GM21447 (cell line): ENCODE data around the gene HES3.

Experiments used
- ATAC-seq: cut with Tn5 transposase; IDR thresholded peaks from one replicate; pipeline ENCODE4 v1.9.1; 2021; ENCODE audit not compliant: unreplicated experiment

Gene HES3

GRCh38 chr1:6243993-6244392, at the start of gene HES3:
Gene HES3, plus strand, starts transcription at chr1:6244179. Its CDS starts 187 bp downstream, at chr1:6244366.
- no peak for ATAC-seq

- ATAC-seq = no peak
Observed at GRCh38 chr1:6197746-6198427, 46.1 kb upstream of the HES3 start.

GRCh38 chr1:6198646-6199297, 45.2 kb upstream of the HES3 start:
- ATAC-seq = peak; percentile 19

GRCh38 chr1:6199298-6200187, 44.4 kb upstream of the HES3 start, which contains the start of gene RPL22:
Gene RPL22, minus strand, starts transcription at chr1:6199595. Its CDS starts 22 bp downstream, at chr1:6199573.
- ATAC-seq = peak; percentile 97

GRCh38 chr1:6200188-6200809, 43.7 kb upstream of the HES3 start:
- ATAC-seq = no peak

GRCh38 chr1:6202256-6202655, 41.7 kb upstream of the HES3 start:
- no peak for ATAC-seq

GRCh38 chr1:6205849-6206519, 38.0 kb upstream of the HES3 start, which contains the start of gene RNF207:
Gene RNF207, plus strand, starts transcription at chr1:6206119. Its CDS starts 417 bp downstream, at chr1:6206536.
- peak; percentile 49 for ATAC-seq

GRCh38 chr1:6206520-6206855, 37.5 kb upstream of the HES3 start:
- ATAC-seq = no peak

- no peak for ATAC-seq
Observed at GRCh38 chr1:6207075-6207885, 36.7 kb upstream of the HES3 start.

GRCh38 chr1:6207921-6208320, 36.1 kb upstream of the HES3 start:
- no peak for ATAC-seq

- ATAC-seq = no peak
Observed at GRCh38 chr1:6208723-6209660, 35.0 kb upstream of the HES3 start.

- no peak for ATAC-seq
Observed at GRCh38 chr1:6209661-6210580, 34.1 kb upstream of the HES3 start.

GRCh38 chr1:6210591-6211355, 33.2 kb upstream of the HES3 start:
- ATAC-seq = no peak

- ATAC-seq = no peak
Observed at GRCh38 chr1:6211731-6212130, 32.2 kb upstream of the HES3 start.

GRCh38 chr1:6212193-6212959, 31.6 kb upstream of the HES3 start:
- no peak for ATAC-seq
